ENCODE measurements around the gene PLIN1. TPM values are rescaled to one million over a fixed set of nuclear protein-coding genes. Genes with fewer than 3 reads are reported as not detected.

PLIN1 gene
- total RNA-seq, 1 donor from 2014 or later, result 38.1 TPM

DNA sequence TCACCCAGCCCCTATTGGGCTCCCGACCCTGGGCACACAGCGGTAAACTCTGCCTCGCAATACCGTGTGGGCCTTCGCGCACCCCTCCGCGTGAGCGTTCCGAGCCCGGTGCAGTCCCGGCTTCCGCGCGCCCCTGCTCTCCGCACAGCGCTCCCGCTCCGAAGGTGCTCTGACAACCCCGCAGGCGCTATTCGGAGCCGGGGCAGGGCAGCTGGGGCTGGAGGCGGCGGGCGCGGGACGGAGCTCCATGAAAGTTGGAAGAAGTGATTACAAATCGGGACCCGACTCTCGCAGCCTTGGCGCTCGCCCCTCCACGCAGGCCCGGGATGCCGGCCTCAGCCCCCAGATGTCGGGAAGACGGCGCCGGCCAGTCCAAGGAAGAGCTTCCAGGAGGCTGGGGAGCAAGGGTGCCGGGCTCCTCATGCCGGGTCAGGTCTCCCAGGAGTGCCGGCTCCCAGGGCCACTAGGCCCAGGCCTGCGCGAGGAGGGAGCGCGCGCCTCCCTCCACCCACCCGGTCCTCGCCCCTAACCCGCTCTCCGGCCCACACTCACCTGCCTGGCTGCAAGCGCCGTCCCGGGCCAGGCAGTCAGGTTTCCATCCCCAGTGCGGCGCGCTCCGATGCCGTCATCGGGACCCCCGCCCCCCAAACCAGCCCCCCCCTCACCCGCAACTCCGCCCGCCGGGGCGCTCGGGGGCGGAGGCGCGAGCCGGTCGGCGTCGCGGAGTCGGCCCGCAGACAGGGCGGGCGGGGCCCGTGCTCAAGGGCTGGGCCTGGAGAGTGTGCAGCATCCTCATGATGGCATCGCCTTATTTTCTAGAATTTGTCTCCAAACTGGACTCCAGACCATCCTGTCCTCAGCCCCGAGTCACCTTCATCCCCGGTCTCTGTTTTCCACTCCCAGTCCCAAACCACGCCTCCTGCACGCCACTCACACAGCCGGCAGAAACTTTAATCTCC is 24.0 kb downstream of the PLIN1 start, which contains the start of gene KIF7:
TSS of gene KIF7 (minus strand) at position 621 of the 959 bp plus-strand sequence. CDS start 2,537 bp downstream, outside the sequence.
- DNase-seq (ENCODE audit: low spot score), result no peak
- peak; percentile 78 for ATAC-seq

- ATAC-seq (no peak), DNase-seq (ENCODE audit: low spot score) (no peak)
Measured at GRCh38 chr15:89654301-89654761, 24.8 kb downstream of the PLIN1 start.

DNA sequence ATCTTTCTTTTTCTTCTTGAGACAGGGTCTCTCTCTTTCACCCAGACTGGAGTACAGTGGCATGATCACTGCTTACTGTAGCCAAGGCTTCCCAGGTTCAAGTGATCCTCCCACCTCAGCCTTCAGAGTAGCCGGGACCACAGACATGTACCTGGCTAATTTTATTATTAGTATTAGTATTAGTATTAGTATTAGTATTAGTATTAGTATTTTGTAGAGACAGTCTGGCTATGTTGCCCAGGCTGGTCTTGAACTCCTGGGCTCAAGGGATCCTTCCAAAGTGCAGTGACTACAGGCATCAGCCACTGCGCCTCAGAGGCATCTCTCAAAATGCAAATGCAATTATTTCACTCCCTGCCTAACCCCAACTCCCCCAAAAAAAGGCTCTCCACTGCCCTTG is 25.6 kb downstream of the PLIN1 start:
- DNase-seq (ENCODE audit: low spot score) (no peak), ATAC-seq (no peak)

DNA sequence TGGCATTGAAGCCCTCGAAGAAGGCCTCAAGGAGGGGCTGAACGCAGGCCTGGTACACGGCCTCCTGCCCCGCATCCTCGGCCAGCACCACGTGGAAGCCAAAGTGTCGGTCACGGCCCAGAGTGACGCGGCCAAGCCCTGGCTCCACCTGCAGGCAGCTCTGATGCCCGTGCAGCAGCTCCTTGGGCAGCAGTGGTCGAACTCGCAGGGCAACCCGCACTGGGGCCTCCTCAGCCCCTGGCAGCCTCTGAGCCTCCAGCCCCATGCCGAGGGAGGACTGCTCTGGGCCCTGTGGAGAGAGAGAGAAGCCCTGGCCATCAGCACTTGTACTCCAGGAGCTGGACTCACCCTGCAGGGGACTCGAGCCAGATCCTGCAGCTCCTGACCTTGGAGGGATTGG is 26.5 kb downstream of the PLIN1 start:
- DNase-seq (ENCODE audit: low spot score), result no peak
- ATAC-seq, result no peak

- DNase-seq (ENCODE audit: low spot score) (no peak), ATAC-seq (no peak)
Measured at GRCh38 chr15:89652131-89652530, 27.0 kb downstream of the PLIN1 start.

DNA sequence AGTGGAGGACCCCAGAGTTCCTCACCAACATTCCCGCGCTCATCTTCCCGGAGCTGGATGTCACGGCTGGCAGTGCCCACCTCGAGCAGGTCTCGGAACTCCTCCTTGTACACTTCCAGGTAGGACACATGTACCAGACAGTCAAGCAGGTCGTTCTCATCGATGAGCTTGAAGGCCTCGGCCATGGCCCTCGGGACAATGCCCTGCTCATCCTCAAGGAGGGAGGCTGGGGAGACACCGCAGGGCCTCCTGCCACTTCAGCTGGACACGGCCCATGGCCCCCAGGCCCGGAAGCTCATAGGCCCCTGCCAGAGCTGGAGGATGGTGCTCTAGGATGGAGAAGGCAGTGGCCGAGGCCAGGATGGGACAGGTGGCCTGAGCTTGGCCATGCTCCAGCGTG is 29.5 kb downstream of the PLIN1 start:
- DNase-seq (ENCODE audit: low spot score), result no peak
- ATAC-seq, result no peak

- no peak for ATAC-seq
- DNase-seq (ENCODE audit: low spot score), result no peak
Measured at GRCh38 chr15:89649013-89649625, 30.0 kb downstream of the PLIN1 start.

GRCh38 chr15:89648106-89649012 is 30.8 kb downstream of the PLIN1 start:
- no peak for DNase-seq (ENCODE audit: low spot score)
- ATAC-seq, result no peak

GRCh38 chr15:89647191-89647851 is 31.8 kb downstream of the PLIN1 start:
- DNase-seq (ENCODE audit: low spot score), result peak; percentile 80
- ATAC-seq, result peak; percentile 94

- peak; percentile 4 for ATAC-seq
- no peak for DNase-seq (ENCODE audit: low spot score)
Measured at GRCh38 chr15:89646416-89647141, 32.6 kb downstream of the PLIN1 start.

DNA sequence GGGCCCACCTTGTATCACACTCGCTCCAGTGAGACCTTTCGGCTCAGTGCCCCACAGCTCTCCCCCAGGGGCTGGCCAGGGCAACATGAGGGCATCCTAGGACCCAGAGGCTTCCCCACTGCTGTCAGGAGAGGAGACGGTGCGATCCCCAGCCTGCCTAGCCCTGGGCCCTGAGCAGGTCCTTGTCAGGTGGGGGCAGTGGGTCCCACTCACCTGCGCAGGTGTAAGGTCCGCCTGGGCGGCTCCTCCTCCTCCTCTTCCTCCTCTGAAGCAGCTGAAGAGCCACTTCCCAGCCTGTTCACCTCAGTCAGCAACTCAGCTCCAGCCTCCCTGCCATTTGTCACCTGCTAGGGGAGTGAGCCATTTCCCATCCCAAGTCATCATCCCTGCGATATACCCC is 33.5 kb downstream of the PLIN1 start:
- ATAC-seq (no peak), DNase-seq (ENCODE audit: low spot score) (no peak)

DNA sequence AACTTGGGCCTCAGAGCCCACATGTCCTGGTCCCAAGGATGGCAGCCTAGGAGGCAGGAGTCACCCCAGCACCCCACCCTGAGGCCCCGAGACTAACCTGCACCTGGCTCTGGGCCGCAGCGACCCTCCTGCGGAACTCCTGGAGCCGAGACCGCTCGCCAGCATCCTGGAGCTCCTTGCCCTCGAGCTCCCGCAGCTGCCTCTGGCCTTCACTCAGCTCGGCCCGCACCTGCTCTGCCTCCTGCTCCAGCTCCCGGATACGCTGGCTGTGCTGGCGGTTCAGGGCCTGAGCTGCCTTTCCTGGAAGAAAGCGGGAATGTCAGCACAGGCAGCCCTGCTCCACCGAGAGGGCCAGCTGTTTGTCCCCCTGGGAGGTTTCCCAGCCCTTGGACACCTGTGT is 37.1 kb downstream of the PLIN1 start:
- ATAC-seq, result peak; percentile 57

DNA sequence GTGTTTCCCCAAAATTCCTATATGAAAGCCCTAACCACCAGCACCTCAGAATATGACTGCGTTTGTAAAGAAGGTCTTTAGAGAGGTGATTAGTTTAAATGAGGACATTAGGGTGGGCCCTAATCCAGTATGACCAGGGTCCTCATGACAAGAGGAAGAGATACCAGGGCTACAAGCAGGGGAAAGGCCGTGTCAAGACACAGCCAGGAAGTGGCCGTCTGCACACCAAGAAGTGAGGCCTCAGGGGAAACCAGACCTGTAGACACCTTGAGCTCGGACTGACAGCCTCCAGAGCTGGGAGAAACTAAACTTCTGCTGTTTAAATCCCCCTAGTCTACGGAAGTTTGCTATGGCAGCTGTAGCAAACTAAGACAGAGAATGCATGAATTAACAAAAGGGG is 38.1 kb downstream of the PLIN1 start:
- ATAC-seq (no peak), DNase-seq (ENCODE audit: low spot score) (no peak)

More for the DNA sequence above, 37.1 kb downstream of the PLIN1 start:
- no peak for DNase-seq (ENCODE audit: low spot score)

DNA sequence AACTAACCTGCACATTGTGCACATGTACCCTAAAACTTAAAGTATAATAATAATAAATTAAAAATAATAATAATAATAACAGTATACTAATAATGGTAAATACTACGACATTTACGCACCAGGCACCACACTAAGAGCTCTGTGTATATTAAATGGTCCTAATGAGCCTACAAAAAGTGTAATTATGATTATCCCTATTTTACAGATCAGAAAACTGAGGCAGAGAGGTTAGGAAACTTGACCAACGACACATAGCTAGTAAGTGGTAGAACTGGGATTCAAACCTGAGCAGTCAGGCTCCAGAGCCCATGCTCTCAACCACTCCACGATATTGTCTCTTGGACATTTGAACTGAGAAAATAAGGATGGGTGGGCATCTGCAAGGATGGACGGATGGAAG is 38.9 kb downstream of the PLIN1 start:
- DNase-seq (ENCODE audit: low spot score) (no peak), ATAC-seq (no peak)

DNA sequence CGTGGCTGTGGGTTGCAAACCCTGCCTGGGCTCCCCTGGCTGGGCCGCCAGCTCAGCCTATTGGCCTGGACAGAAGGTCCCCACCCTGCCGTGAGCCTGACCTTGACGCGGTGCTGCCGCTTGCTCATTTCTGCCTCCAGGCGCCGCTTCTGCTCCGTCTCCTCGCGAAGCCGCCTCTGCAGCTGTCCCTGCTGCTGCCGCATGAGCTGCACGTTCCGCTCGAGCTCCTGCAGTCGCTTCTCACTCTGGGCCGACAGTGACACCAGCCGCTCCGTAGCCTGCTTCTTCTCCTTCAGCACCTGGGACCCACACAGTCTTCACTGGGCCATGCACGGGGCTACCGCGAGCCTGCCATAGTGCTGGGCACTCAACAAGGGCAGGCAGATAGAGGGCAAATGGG is 45.6 kb downstream of the PLIN1 start:
- ATAC-seq (no peak), DNase-seq (ENCODE audit: low spot score) (no peak)

DNA sequence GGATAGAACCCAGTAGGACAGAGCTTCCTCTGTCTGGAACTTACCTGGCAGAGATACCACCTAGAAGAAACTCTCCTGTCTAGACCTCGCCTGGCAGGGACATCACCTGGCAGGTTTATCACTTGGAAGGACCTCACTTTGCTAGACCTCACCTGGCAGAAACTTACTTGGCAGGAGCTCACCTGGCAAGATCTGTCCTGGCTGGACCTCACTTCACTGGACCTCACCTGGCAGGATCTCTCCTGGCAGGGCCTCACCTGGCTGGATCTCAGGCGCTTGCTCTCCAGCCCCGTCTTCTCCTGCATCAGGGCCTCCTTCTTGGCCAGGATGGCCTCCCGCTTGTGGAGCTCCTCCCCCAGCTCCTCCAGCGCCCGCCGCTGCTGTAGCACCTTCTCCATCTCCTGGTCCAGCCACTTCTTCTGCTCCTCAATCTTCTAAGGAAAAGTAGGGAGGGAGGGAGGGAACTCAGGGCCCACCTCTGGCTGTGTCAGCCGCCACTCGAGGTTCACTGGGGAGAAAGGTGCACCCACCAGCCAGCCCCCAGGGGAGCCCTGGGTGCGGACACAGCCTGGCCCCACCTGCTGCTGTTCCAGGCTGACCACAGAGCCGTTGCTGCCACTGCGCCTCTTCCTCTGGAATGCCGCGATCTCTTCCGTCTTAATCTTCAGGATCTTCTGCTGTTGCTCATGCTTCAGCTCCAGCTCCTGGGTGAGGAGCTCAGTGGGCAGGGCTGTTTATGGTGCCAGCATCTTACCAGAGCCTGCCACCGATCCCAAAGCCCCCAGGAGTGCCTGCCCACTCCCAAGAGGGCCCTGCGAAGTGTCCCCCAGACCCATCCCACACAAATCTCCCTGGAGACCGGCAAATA is 46.4 kb downstream of the PLIN1 start:
- DNase-seq (ENCODE audit: low spot score) (no peak), ATAC-seq (no peak)

GRCh38 chr15:89631902-89632264 is 47.3 kb downstream of the PLIN1 start:
- peak; percentile 28 for DNase-seq (ENCODE audit: low spot score)
- ATAC-seq, result no peak

- DNase-seq (ENCODE audit: low spot score) (peak; percentile 14), ATAC-seq (no peak)
Measured at GRCh38 chr15:89630974-89631901, 47.9 kb downstream of the PLIN1 start.

Data from left lobe of liver (tissue), 2 donors.